SU-DHL-6 (cell line): ENCODE results near the gene BPIFA3.

Experiments used
- H2AFZ ChIP-seq: fragments of 200-600 bp; sonication (generic); 2 replicates; pipeline ENCODE4 v1.6.1; 2014; ENCODE audit warnings: low read depth, mild to moderate bottlenecking, moderate library complexity, mixed read lengths, antibody characterized with exemption, low read length; ENCODE audit not compliant: severe bottlenecking
- H3F3A ChIP-seq: fragments of 200-600 bp; shearing (Covaris generic); 2 replicates; pipeline ENCODE4 v1.6.0; 2016; ENCODE audit warnings: antibody characterized with exemption, mild to moderate bottlenecking; ENCODE audit not compliant: insufficient read depth
- H3K27ac ChIP-seq: fragments of 200-600 bp; sonication (generic); 2 replicates; pipeline ENCODE4 v1.5.1; 2016; ENCODE audit warnings: low read depth, mild to moderate bottlenecking, low read length, moderate library complexity, mixed read lengths
- H3K27me3 ChIP-seq: fragments of 200-600 bp; sonication (generic), shearing (Covaris generic); 2 replicates; pipeline ENCODE4 v1.6.0; 2014; ENCODE audit warnings: mild to moderate bottlenecking, low read length
- H3K36me3 ChIP-seq: fragments of 200-600 bp; sonication (generic); 2 replicates; pipeline ENCODE4 v1.6.1; 2014; ENCODE audit warnings: mild to moderate bottlenecking, low read length, mixed read lengths
- H3K4me2 ChIP-seq: fragments of 300-600, 200-600 bp; shearing (Covaris generic), sonication (generic); 2 replicates; pipeline ENCODE4 v1.6.0; 2014; ENCODE audit warnings: low read length, low read depth, mild to moderate bottlenecking; ENCODE audit not compliant: poor library complexity, severe bottlenecking
- H3K4me3 ChIP-seq: fragments of 200-600 bp; sonication (generic); 2 replicates; pipeline ENCODE4 v1.5.1; 2014; ENCODE audit warnings: antibody characterized with exemption, low read length, mild to moderate bottlenecking, mixed read lengths; ENCODE audit not compliant: insufficient read depth, poor library complexity, severe bottlenecking
- H3K79me2 ChIP-seq: fragments of 200-600 bp; sonication (generic); 2 replicates; pipeline ENCODE4 v1.6.1; 2014; ENCODE audit warnings: mild to moderate bottlenecking, low read length, moderate library complexity; ENCODE audit not compliant: insufficient read depth
- H3K9ac ChIP-seq: fragments of 200-600 bp; sonication (generic); 2 replicates; pipeline ENCODE4 v1.7.0; 2014; ENCODE audit warnings: mild to moderate bottlenecking, low read length
- H3K9me2 ChIP-seq: fragments of 200-600 bp; sonication (generic); replicated peaks from 2 replicates; pipeline ENCODE4 v1.6.1; 2014; ENCODE audit warnings: low read length; ENCODE audit not compliant: insufficient read depth
- H3K9me3 ChIP-seq: fragments of 200-600 bp; sonication (generic); 2 replicates; pipeline ENCODE4 v1.6.1; 2014; ENCODE audit warnings: low read length, mixed read lengths; ENCODE audit not compliant: insufficient read depth
- H4K20me1 ChIP-seq: fragments of 200-600 bp; sonication (generic); 2 replicates; pipeline ENCODE4 v1.6.1; 2014; ENCODE audit warnings: low read depth, mild to moderate bottlenecking, antibody characterized with exemption, low read length, moderate library complexity, mixed read lengths
- CTCF ChIP-seq: fragments of 200-600 bp; sonication (generic); IDR thresholded peaks from one replicate; pipeline ENCODE4 v1.5.1; 2017; ENCODE audit warnings: antibody characterized with exemption, mild to moderate bottlenecking, low read length, moderate library complexity; ENCODE audit not compliant: insufficient read depth, poor library complexity, severe bottlenecking
- EZH2phosphoT487 ChIP-seq: fragments of 200-600 bp; sonication (generic), shearing (Covaris generic); conservative IDR thresholded peaks from 2 replicates; pipeline ENCODE4 v1.6.1; 2018; ENCODE audit warnings: mild to moderate bottlenecking, antibody characterized with exemption, low read length, moderate library complexity, mixed read lengths

Gene BPIFA3

DNA sequence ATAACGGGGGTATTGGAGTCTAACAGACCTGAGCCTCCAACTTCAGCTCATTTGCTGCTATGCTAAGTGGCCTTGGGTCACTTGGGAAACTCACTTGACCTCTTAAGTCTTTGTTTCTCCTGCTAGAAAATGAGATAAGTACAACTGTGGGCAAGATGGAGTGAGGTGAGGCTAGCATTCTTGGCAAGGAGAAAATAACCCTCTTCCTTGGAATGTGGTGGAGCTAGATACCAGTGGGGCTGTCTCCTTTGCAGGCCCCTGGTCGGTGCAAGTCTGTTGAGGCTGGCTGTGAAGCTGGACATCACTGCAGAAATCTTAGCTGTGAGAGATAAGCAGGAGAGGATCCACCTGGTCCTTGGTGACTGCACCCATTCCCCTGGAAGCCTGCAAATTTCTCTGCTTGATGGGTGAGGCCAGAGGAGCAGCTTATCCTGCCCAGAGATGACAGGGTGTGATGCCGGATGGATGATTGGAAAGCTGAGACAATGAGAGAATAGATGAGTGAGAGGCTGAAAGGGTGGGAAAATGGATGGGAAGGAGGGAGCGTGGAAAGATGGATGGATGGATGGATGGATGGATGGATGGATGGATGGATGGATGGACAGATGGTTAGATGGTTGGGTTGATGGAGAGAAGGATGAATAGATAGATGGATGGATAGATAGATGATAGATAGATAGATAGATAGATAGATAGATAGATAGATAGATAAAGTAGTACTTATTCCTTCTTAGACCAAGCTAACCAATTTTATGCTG is 23.0 kb downstream of the BPIFA3 start:
- no peak overlapping the region for H3K27ac ChIP-seq
- TF ChIP-seq CTCF = no peak
- no peak for TF ChIP-seq EZH2phosphoT487

GRCh38 chr20:33240923-33241322 is 23.8 kb downstream of the BPIFA3 start:
- TF ChIP-seq EZH2phosphoT487 (no peak), CTCF (no peak)
- no peak overlapping the region for H3K27ac ChIP-seq
- H3K9ac ChIP-seq = no peak overlapping the region
- H3K27me3 ChIP-seq = no peaks in the 10 kb centered on the region
- no peaks in the 10 kb centered on the region for H3K9me2 ChIP-seq
- H3K79me2 ChIP-seq = no peaks in the 10 kb centered on the region
- H3K9me3 ChIP-seq = no peaks in the 10 kb centered on the region
- H3K4me3 ChIP-seq = no peak overlapping the region
- H3K36me3 ChIP-seq = no peaks in the 10 kb centered on the region
- H2AFZ ChIP-seq = no peak overlapping the region
- H3K4me2 ChIP-seq = no peak overlapping the region
- no peaks in the 10 kb centered on the region for H4K20me1 ChIP-seq
- no peaks in the 10 kb centered on the region for H3F3A ChIP-seq

More for the DNA sequence above, 23.0 kb downstream of the BPIFA3 start:
- H2AFZ ChIP-seq = no peak overlapping the region
- H3K9me2 ChIP-seq = no peaks in the 10 kb centered on the region
- H3K79me2 ChIP-seq = no peaks in the 10 kb centered on the region
- H3K36me3 ChIP-seq = no peaks in the 10 kb centered on the region
- H3K9me3 ChIP-seq = no peaks in the 10 kb centered on the region
- no peaks in the 10 kb centered on the region for H4K20me1 ChIP-seq
- H3K9ac ChIP-seq = no peak overlapping the region
- no peaks in the 10 kb centered on the region for H3K27me3 ChIP-seq
- no peaks in the 10 kb centered on the region for H3F3A ChIP-seq
- H3K4me3 ChIP-seq = no peak overlapping the region
- no peak overlapping the region for H3K4me2 ChIP-seq

- Histone ChIP-seq H3K9me3 (no peaks in the 10 kb centered on the region), H3K9ac (no peak overlapping the region), H3K4me3 (no peak overlapping the region), H3K9me2 (no peaks in the 10 kb centered on the region), H3K4me2 (no peak overlapping the region), H4K20me1 (no peaks in the 10 kb centered on the region), H3F3A (no peaks in the 10 kb centered on the region), H3K79me2 (no peaks in the 10 kb centered on the region), H3K27me3 (no peaks in the 10 kb centered on the region), H3K36me3 (no peaks in the 10 kb centered on the region), H2AFZ (no peak overlapping the region), H3K27ac (no peak overlapping the region)
- TF ChIP-seq EZH2phosphoT487 (no peak), CTCF (no peak)
Observed at GRCh38 chr20:33242319-33243100, 25.4 kb downstream of the BPIFA3 start.
